ENCODE measurements around the gene ZNF232. TPM values are rescaled to one million over a fixed set of nuclear protein-coding genes. Genes with fewer than 3 reads are reported as not detected.

ZNF232 gene
- total RNA-seq, 2 experiments from 2014 or later = 2.1 to 3.6 TPM

DNA sequence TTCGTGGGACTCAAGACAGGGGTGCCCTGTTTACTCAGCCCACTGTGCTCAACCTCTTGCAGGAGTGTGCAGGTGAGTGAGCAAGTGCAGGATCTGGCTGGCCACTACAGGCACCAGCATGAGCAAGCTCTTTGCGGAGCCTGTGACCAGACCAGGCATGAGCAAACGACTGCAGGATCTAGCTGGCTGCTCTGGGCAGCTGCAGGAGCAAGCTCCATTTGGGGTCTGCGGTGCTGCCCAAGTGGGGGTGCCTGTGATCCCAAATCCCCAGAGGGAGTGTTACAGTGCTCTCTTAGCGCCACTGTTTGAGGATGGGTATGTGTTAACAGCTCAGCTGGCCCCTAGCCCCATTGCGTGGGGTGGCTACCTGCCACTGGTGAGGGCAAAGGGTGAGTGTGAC lies 6.5 kb upstream of the ZNF232 start:
- no peak for ATAC-seq (ENCODE audit: poor library complexity)
- peaks cover 10% of the 10 kb centered on the region for H3K4me1 ChIP-seq (ENCODE audit: insufficient read depth, low read length)
- no peak overlapping the region for H3K27ac ChIP-seq (ENCODE audit: low read depth in 1 of 2, low read length in 2 of 2)
- Mint-ChIP-seq H3K9me3 (no peaks in the 10 kb centered on the region), H3K27me3 (peaks cover 80% of the 10 kb centered on the region), H3K36me3 (ENCODE audit: low read depth) (peaks cover 12% of the 10 kb centered on the region), H3K4me1 (ENCODE audit: low read depth) (peaks cover 10% of the 10 kb centered on the region), H3K4me3 (no peak overlapping the region), H3K27ac (no peak overlapping the region)
- H3K9me3 ChIP-seq (ENCODE audit: control insufficient read depth in 1 of 2, insufficient read depth in 1 of 2, low read length in 2 of 2) = peaks cover 0 to 26% of the 10 kb centered on the region in 2 experiments
- CTCF ChIA-PET = no interaction called here
- peaks cover 37 to 40% of the 10 kb centered on the region in 2 experiments for H3K27me3 ChIP-seq (ENCODE audit: control insufficient read depth in 1 of 2, insufficient read depth in 2 of 2, low read length in 2 of 2)
- H3K36me3 ChIP-seq (ENCODE audit: insufficient read depth, low read length) = peaks cover 3% of the 10 kb centered on the region
- TF ChIP-seq, protein P1, sequence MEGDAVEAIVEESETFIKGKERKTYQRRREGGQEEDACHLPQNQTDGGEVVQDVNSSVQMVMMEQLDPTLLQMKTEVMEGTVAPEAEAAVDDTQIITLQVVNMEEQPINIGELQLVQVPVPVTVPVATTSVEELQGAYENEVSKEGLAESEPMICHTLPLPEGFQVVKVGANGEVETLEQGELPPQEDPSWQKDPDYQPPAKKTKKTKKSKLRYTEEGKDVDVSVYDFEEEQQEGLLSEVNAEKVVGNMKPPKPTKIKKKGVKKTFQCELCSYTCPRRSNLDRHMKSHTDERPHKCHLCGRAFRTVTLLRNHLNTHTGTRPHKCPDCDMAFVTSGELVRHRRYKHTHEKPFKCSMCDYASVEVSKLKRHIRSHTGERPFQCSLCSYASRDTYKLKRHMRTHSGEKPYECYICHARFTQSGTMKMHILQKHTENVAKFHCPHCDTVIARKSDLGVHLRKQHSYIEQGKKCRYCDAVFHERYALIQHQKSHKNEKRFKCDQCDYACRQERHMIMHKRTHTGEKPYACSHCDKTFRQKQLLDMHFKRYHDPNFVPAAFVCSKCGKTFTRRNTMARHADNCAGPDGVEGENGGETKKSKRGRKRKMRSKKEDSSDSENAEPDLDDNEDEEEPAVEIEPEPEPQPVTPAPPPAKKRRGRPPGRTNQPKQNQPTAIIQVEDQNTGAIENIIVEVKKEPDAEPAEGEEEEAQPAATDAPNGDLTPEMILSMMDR (IDR thresholded peaks at IDR 0.05) = no peak
- no peak overlapping the region for H3K4me3 ChIP-seq (ENCODE audit: low read length)
- no peak for DNase-seq
- POLR2A ChIA-PET = interaction anchor here (0.7 kb wide), 1 partner anchor 178 kb away, joined by 3 read pairs; the partner anchor contains the start of genes RNF167 and SLC25A11
- intact Hi-C loops (cut with DNase I, micrococcal nuclease) = no loop called here

DNA sequence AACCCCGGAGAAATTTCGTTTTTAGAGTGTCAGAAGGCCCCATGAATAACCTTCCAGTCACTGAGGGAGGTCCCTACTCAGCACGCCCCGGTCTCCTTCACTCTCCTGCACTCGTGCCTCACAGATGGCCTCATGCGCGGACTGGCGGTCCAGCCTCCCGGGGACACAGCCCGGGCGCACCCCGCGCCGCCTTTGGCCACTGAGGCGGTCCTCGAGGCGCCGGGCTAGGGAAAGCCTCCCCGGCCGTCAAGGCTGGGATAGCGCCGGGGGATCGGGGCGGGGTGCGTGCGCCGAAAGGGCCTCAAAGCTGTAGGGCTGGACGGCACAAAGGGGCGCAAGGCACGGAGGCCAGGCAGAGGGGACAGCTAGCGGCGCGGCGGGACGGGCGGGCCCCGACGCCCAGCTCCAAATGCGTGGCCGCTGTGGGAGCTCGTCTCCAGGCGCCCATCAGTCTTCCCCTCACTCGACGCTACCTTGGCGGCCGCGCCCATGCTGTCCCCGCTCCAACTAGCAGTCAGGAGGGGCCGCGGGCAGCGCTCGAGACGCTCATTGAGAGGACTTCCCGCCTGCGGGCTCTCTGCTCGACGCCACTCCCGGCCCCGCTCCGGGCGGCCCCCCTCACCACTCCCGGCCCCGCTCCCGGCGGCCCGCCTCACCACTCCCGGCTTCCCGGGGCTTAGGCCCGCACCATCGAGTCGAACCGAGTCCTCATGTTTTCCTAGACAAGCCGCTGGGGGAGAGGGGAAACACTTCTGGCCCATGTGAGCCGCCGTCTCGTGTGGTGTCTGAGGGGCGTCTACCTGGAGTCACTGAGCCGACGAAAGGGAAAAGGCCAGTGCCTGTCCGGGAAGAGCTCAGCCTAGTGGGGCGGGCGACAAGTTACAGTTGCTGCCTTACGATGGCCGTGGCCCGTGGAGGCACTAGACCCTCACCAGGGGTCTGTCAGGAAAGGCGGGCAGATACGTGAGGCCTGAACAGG lies 4.3 kb upstream of the ZNF232 start, which contains the start of gene USP6:
Gene USP6, plus strand, starts transcription at position 360 of the 979 bp plus-strand sequence. CDS start 14,336 bp downstream, outside the sequence.
- Mint-ChIP-seq H3K27me3 (peaks cover 68% of the 10 kb centered on the region), H3K9me3 (no peaks in the 10 kb centered on the region), H3K4me1 (ENCODE audit: low read depth) (peaks cover 25% of the 10 kb centered on the region), H3K4me3 (no peak within 1 kb of the TSS), H3K27ac (no peak within 1 kb of the TSS), H3K36me3 (ENCODE audit: low read depth) (peaks cover 19% of the 10 kb centered on the region)
- H3K27ac ChIP-seq (ENCODE audit: low read depth in 1 of 2, low read length in 2 of 2) = no peak within 1 kb of the TSS
- peaks cover 3% of the 10 kb centered on the region for H3K36me3 ChIP-seq (ENCODE audit: insufficient read depth, low read length)
- CTCF ChIA-PET = interaction anchor here (0.5 kb wide), 1 partner anchor 540 kb away, joined by 5 read pairs; no protein-coding TSS in a partner anchor
- ATAC-seq (ENCODE audit: poor library complexity) = no peak
- intact Hi-C loops (cut with DNase I, micrococcal nuclease) = no loop called here
- TF ChIP-seq, protein P1 (IDR thresholded peaks at IDR 0.05) = no peak
- no peak within 1 kb of the TSS for H3K4me3 ChIP-seq (ENCODE audit: low read length)
- H3K4me1 ChIP-seq (ENCODE audit: insufficient read depth, low read length) = peaks cover 22% of the 10 kb centered on the region
- DNase-seq = peak in 1 of 14 experiments; percentile 9
- POLR2A ChIA-PET = no interaction called here
- peaks cover 22 to 26% of the 10 kb centered on the region in 2 experiments for H3K27me3 ChIP-seq (ENCODE audit: control insufficient read depth in 1 of 2, insufficient read depth in 2 of 2, low read length in 2 of 2)
- peaks cover 0 to 18% of the 10 kb centered on the region in 2 experiments for H3K9me3 ChIP-seq (ENCODE audit: control insufficient read depth in 1 of 2, insufficient read depth in 1 of 2, low read length in 2 of 2)

DNA sequence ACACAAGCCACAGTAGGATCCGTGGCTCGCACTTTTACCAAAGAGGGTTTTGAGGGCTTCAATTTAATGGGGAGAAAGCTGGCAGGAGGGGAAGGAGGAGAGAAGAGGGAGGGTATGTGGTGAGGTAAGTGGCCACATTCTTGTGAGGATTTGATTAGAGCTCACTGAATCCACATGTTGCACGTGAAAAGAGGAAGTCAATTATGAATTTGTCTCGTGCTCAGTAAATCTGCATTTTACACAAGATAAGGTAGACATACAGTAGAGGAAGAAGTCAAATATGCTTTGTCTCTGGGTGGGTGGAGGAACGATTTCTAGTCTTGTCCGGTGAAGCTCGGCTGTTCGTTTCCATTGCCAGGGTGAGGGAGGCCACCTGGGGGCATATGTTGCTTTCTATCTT lies 862 bp downstream of the ZNF232 start:
- DNase-seq = peak in 1 of 14 experiments; percentile 15
- Mint-ChIP-seq H3K4me3 (peak overlapping the region; percentile 92), H3K27me3 (peaks cover 26% of the 10 kb centered on the region), H3K27ac (peak overlapping the region; percentile 65), H3K36me3 (ENCODE audit: low read depth) (peaks cover 65% of the 10 kb centered on the region), H3K9me3 (no peaks in the 10 kb centered on the region), H3K4me1 (ENCODE audit: low read depth) (peaks cover 49% of the 10 kb centered on the region)
- H3K4me1 ChIP-seq (ENCODE audit: insufficient read depth, low read length) = peaks cover 25% of the 10 kb centered on the region
- intact Hi-C loops (cut with DNase I, micrococcal nuclease) = loop anchor here (2.0 to 5.0 kb wide), 4 partner anchors 32 to 380 kb away; partner anchors contain the start of genes ZFP3 (in 2 of the 2), MED11 (in 1 of the 2) and ZNF594 (in 1 of the 2)
- CTCF ChIA-PET = interaction anchor here (1.0 to 1.9 kb wide), 2 partner anchors 32 to 81 kb away, joined by 5 to 6 read pairs; partner anchors contain the start of genes ZFP3 and ZNF594
- H3K27me3 ChIP-seq (ENCODE audit: control insufficient read depth in 1 of 2, insufficient read depth in 2 of 2, low read length in 2 of 2) = peaks cover 7 to 12% of the 10 kb centered on the region in 2 experiments
- H3K9me3 ChIP-seq (ENCODE audit: control insufficient read depth in 1 of 2, insufficient read depth in 1 of 2, low read length in 2 of 2) = peaks cover 0 to 7% of the 10 kb centered on the region in 2 experiments
- ATAC-seq (ENCODE audit: poor library complexity) = no peak
- peaks cover 32% of the 10 kb centered on the region for H3K36me3 ChIP-seq (ENCODE audit: insufficient read depth, low read length)
- POLR2A ChIA-PET = interaction anchor here (0.9 to 1.8 kb wide), 3 partner anchors 16 to 69 kb away, joined by 3 to 8 read pairs (median 3); partner anchors contain the start of gene ZFP3
- no peak overlapping the region for H3K27ac ChIP-seq (ENCODE audit: low read depth in 1 of 2, low read length in 2 of 2)
- peak overlapping the region; percentile 92 for H3K4me3 ChIP-seq (ENCODE audit: low read length)
- TF ChIP-seq, protein P1 (IDR thresholded peaks at IDR 0.05) = no peak
